Measurements from ENCODE around the gene ZNRF3.

ZNRF3 gene

GRCh38 chr22:29043906-29044575, 160.7 kb downstream of the ZNRF3 start:
- no peak for DNase-seq

GRCh38 chr22:29044657-29045176, 161.3 kb downstream of the ZNRF3 start:
- no peak for DNase-seq

GRCh38 chr22:29048822-29049654, 165.7 kb downstream of the ZNRF3 start:
- no peak for DNase-seq

DNA sequence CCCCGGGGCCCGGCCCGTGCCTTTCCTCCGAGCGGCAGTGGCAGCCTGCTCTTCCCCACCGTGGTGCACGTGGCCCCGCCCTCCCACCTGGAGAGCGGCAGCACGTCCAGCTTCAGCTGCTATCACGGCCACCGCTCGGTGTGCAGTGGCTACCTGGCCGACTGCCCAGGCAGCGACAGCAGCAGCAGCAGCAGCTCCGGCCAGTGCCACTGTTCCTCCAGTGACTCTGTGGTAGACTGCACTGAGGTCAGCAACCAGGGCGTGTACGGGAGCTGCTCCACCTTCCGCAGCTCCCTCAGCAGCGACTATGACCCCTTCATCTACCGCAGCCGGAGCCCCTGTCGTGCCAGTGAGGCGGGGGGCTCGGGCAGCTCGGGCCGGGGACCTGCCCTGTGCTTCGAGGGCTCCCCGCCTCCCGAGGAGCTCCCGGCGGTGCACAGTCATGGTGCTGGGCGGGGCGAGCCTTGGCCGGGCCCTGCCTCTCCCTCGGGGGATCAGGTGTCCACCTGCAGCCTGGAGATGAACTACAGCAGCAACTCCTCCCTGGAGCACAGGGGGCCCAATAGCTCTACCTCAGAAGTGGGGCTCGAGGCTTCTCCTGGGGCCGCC, 166.4 kb downstream of the ZNRF3 start:
- DNase-seq: no peak

DNA sequence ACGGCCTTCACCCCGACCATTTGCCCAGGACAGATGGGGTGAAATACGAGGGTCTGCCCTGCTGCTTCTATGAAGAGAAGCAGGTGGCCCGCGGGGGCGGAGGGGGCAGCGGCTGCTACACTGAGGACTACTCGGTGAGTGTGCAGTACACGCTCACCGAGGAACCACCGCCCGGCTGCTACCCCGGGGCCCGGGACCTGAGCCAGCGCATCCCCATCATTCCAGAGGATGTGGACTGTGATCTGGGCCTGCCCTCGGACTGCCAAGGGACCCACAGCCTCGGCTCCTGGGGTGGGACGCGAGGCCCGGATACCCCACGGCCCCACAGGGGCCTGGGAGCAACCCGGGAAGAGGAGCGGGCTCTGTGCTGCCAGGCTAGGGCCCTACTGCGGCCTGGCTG, 167.1 kb downstream of the ZNRF3 start:
- no peak for DNase-seq

- no peak for DNase-seq
These were observed 169.8 kb downstream of the ZNRF3 start for GRCh38 chr22:29053048-29053702.

DNA sequence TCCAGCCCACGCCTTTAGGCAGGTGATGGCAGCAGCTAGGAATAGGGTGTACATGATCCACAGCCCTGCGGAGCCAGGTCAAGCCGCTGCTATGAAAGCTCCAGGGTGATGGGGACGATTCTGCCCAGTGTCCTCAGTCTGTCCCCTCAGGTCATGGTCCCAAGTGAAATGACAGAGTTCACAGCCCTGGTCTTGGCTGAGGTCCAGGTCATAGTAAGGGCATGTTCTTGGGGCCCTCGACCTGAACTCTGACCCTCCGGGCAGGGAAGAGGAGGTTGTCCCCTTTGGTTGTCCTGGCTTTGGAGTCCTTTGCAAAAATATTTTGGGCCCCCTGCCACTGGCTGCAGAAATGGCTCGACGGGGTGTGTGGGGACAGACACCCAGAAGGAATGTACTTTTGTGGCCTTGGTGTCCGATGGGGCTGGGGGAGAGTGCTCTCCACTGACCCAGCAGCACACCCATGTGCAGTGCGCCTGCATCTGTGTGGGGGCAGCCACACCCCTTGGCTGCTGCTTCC, 170.9 kb downstream of the ZNRF3 start:
- DNase-seq: no peak

- no peak for DNase-seq
These were observed 171.9 kb downstream of the ZNRF3 start for GRCh38 chr22:29055192-29055830.

DNA sequence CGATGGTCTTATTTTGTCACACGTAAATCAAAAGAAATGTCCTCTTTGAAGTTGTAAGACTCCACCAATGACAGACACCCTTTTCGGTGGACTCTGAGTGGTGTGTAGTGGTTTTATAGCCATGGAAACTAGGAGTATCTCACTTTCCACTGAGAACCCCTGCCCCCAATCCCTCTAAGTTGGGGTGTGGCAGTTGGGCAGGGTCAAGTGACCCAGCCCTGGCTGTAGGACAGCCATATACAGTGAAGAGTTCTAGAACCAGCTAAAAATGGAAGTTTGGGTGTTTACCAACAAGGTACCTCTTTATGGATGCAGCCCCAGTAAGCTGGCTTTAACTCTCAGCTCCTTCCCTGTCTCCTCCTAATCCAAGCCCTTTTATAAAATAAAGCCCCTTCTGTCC, 173.1 kb downstream of the ZNRF3 start:
- no peak for DNase-seq

DNA sequence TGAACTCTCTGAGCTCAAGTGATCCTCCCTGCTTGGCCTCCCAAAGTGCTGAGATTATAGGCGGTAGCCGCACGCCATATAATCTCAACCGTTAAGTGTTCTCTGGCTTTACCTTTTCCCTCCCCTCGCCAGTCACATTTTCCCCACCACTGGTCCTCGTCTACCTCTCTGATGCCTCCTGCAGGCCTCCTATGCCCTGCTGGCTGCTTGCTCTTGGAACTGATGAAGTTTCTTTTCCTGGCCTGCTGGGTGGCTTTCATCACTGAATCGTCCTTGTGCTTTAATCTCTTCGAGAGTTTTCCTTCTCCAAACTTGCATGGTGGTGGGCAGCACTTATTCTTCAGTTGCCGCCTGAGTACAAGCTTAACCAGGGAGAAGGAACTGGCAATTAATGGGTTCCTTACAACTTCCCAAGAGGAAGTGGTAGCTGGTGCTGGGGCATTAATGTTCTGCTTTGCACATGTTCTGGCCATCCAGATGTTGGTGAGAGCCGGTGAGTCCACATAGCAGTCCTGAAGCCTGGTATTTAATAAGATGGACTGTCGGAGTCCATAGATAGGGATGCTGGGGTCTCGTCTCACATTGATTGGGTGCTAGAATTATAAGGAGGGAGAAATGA, 177.0 kb downstream of the ZNRF3 start:
- DNase-seq: no peak

DNA sequence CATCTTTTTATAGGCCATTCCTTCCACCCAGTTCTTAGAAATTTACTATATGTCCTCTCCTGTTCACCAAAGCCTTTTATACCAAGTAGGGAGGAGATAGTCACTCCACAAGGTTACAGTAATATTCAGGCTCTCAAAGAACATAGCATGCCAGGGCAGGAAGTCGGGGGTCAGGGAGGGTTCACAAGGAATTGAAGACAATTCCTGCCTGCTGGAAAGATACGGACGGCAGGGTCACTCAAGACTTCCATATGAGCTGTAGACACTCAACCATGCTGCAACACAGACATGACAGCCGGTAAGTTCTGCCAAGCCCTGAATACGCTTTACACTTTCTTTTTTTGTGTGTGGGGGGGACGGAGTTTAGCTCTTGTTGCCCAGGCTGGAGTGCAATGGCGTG, 177.6 kb downstream of the ZNRF3 start:
- DNase-seq: no peak

DNA sequence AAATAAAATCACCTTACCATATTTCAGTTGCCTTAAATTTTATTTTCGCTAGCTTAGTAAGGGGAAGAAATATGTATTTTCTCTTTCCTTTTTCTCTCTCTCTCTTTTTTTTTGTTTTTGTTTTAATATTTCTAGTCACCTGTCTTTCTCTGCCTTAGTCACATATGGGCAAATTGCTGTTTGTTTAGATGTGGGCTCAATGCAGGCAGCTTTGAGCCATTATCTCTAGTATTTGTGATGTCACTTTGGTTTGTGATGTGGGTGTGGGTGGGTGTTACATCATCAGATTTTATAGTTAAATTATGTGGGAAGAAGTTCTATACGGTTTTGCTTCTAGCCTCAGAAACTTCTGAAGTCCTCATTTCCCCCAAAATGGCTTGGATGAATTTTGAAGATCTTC, 178.4 kb downstream of the ZNRF3 start, which contains the start of gene C22orf31:
Gene C22orf31 (minus strand): TSS at position 59 of the 400 bp plus-strand sequence. CDS start 39 bp downstream, at position 20.
- DNase-seq: no peak

GRCh38 chr22:29062286-29062821, 179.0 kb downstream of the ZNRF3 start:
- no peak for DNase-seq

- DNase-seq: no peak
These were observed 182.3 kb downstream of the ZNRF3 start for GRCh38 chr22:29065468-29066190.

- DNase-seq: no peak
These were observed 186.1 kb downstream of the ZNRF3 start for GRCh38 chr22:29069463-29069862.

DNA sequence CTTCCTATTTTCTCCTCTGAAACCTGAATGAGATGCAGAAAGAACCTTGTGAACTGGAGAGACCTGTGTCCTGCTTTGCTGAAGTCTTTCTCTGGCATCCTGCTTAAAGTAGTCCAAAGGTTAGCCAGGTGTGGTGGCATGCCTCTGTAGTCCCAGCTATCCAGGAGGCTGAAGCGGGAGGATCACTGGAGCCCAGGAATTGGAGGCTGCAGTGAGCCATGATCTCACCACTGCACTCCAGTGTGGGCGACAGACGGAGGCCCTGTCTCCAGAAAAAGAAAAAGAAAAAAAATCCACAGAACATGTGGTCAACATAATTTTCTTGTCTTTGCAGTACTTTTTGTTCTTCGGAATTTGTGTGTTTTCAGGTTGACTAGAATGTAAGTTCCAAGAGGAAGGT, 187.1 kb downstream of the ZNRF3 start:
- DNase-seq: no peak

- DNase-seq: no peak
These were observed 188.1 kb downstream of the ZNRF3 start for GRCh38 chr22:29071261-29072045.

- DNase-seq: no peak
These were observed 189.0 kb downstream of the ZNRF3 start for GRCh38 chr22:29072193-29072978.

- no peak for DNase-seq
These were observed 189.7 kb downstream of the ZNRF3 start, which contains the start of gene KREMEN1 for GRCh38 chr22:29072979-29073617. Gene KREMEN1, plus strand, starts transcription at chr22:29073035. Its CDS starts 96 bp downstream, at chr22:29073131.
